ENCODE data around the gene FAU.

The FAU gene

GRCh38 chr11:65078786-65079342 is 43.1 kb downstream of the FAU start:
- no peak overlapping the region for H3K4me3 ChIP-seq (ENCODE audit: insufficient read length, low read depth)
- no peak for DNase-seq (ENCODE audit: low read depth, low spot score)

GRCh38 chr11:65078151-65078550 is 43.8 kb downstream of the FAU start:
- TF ChIP-seq YY1 (IDR thresholded peaks at IDR 0.05; ENCODE audit: insufficient read depth, insufficient read length), result no peak
- no peak for TF ChIP-seq ZNF274 (IDR thresholded peaks at IDR 0.05; ENCODE audit: low read depth, low read length)
- no peak for TF ChIP-seq SUZ12 (IDR thresholded peaks at IDR 0.05; ENCODE audit: extremely low read depth, insufficient read depth, insufficient read length)
- no peaks in the 10 kb centered on the region for H3K27me3 ChIP-seq (ENCODE audit: insufficient read depth, insufficient read length)
- H3K36me3 ChIP-seq (ENCODE audit: insufficient read depth, insufficient read length, low read length), result peaks cover 72% of the 10 kb centered on the region
- H3K9me3 ChIP-seq (ENCODE audit: insufficient read depth, low read length), result no peaks in the 10 kb centered on the region
- no peak overlapping the region for H3K4me3 ChIP-seq (ENCODE audit: insufficient read length, low read depth)
- DNase-seq (ENCODE audit: low read depth, low spot score), result no peak
- H3K9ac ChIP-seq (ENCODE audit: insufficient read length, low read depth), result no peak overlapping the region
- peaks cover 2% of the 10 kb centered on the region for H3K4me1 ChIP-seq (ENCODE audit: insufficient read depth, insufficient read length)

More at GRCh38 chr11:65078786-65079342, 43.1 kb downstream of the FAU start:
- no peak for TF ChIP-seq ZNF274 (IDR thresholded peaks at IDR 0.05; ENCODE audit: low read depth, low read length)
- TF ChIP-seq YY1 (IDR thresholded peaks at IDR 0.05; ENCODE audit: insufficient read depth, insufficient read length), result peak; percentile 46
- Histone ChIP-seq H3K4me1 (ENCODE audit: insufficient read depth, insufficient read length) (peaks cover 2% of the 10 kb centered on the region), H3K27me3 (ENCODE audit: insufficient read depth, insufficient read length) (no peaks in the 10 kb centered on the region), H3K9ac (ENCODE audit: insufficient read length, low read depth) (no peak overlapping the region), H3K9me3 (ENCODE audit: insufficient read depth, low read length) (no peaks in the 10 kb centered on the region), H3K36me3 (ENCODE audit: insufficient read depth, insufficient read length, low read length) (peaks cover 75% of the 10 kb centered on the region)

GRCh38 chr11:65077451-65077850 is 44.5 kb downstream of the FAU start:
- Histone ChIP-seq H3K36me3 (ENCODE audit: insufficient read depth, insufficient read length, low read length) (peaks cover 65% of the 10 kb centered on the region), H3K9me3 (ENCODE audit: insufficient read depth, low read length) (no peaks in the 10 kb centered on the region), H3K4me3 (ENCODE audit: insufficient read length, low read depth) (no peak overlapping the region), H3K27me3 (ENCODE audit: insufficient read depth, insufficient read length) (no peaks in the 10 kb centered on the region), H3K9ac (ENCODE audit: insufficient read length, low read depth) (no peak overlapping the region), H3K4me1 (ENCODE audit: insufficient read depth, insufficient read length) (peaks cover 2% of the 10 kb centered on the region)
- TF ChIP-seq SUZ12 (IDR thresholded peaks at IDR 0.05; ENCODE audit: extremely low read depth, insufficient read depth, insufficient read length), result no peak
- DNase-seq (ENCODE audit: low read depth, low spot score), result no peak

- TF ChIP-seq ZNF274 (IDR thresholded peaks at IDR 0.05; ENCODE audit: low read depth, low read length) (no peak), YY1 (IDR thresholded peaks at IDR 0.05; ENCODE audit: insufficient read depth, insufficient read length) (no peak), SUZ12 (IDR thresholded peaks at IDR 0.05; ENCODE audit: extremely low read depth, insufficient read depth, insufficient read length) (no peak)
- no peaks in the 10 kb centered on the region for H3K9me3 ChIP-seq (ENCODE audit: insufficient read depth, low read length)
- no peak for DNase-seq (ENCODE audit: low read depth, low spot score)
- H3K4me1 ChIP-seq (ENCODE audit: insufficient read depth, insufficient read length), result peaks cover 5% of the 10 kb centered on the region
- no peak overlapping the region for H3K4me3 ChIP-seq (ENCODE audit: insufficient read length, low read depth)
- no peak overlapping the region for H3K9ac ChIP-seq (ENCODE audit: insufficient read length, low read depth)
- peaks cover 20% of the 10 kb centered on the region for H3K36me3 ChIP-seq (ENCODE audit: insufficient read depth, insufficient read length, low read length)
- no peaks in the 10 kb centered on the region for H3K27me3 ChIP-seq (ENCODE audit: insufficient read depth, insufficient read length)
These were observed 49.3 kb downstream of the FAU start for GRCh38 chr11:65072631-65072966.

GRCh38 chr11:65071907-65072630 is 49.9 kb downstream of the FAU start:
- H3K36me3 ChIP-seq (ENCODE audit: insufficient read depth, insufficient read length, low read length), result peaks cover 15% of the 10 kb centered on the region
- H3K4me3 ChIP-seq (ENCODE audit: insufficient read length, low read depth), result no peak overlapping the region
- no peaks in the 10 kb centered on the region for H3K27me3 ChIP-seq (ENCODE audit: insufficient read depth, insufficient read length)
- DNase-seq (ENCODE audit: low read depth, low spot score), result no peak
- TF ChIP-seq YY1 (IDR thresholded peaks at IDR 0.05; ENCODE audit: insufficient read depth, insufficient read length) (no peak), SUZ12 (IDR thresholded peaks at IDR 0.05; ENCODE audit: extremely low read depth, insufficient read depth, insufficient read length) (no peak)
- H3K9me3 ChIP-seq (ENCODE audit: insufficient read depth, low read length), result no peaks in the 10 kb centered on the region
- no peak overlapping the region for H3K9ac ChIP-seq (ENCODE audit: insufficient read length, low read depth)
- H3K4me1 ChIP-seq (ENCODE audit: insufficient read depth, insufficient read length), result peaks cover 5% of the 10 kb centered on the region
